Testis (tissue), 3 donors: Measurements from ENCODE around the gene AK9. TPM values are rescaled to one million over a fixed set of nuclear protein-coding genes. Genes with fewer than 3 reads are reported as not detected.

Experiments used
- DNase-seq: peaks from one replicate; pipeline ENCODE4 v3.0.0-alpha.2; 2019
- H3K27ac ChIP-seq, 2 donors: fragments of 200-600 bp; sonication (generic); one replicate each; pipeline ENCODE4 v1.5.1; 2019
- H3K27me3 ChIP-seq: fragments of 200-600 bp; sonication (generic); one replicate; pipeline ENCODE4 v1.5.1; 2019
- H3K36me3 ChIP-seq: fragments of 200-600 bp; sonication (generic); one replicate; pipeline ENCODE4 v1.5.1; 2017; ENCODE audit warnings: low read depth; ENCODE audit errors: missing control alignments
- H3K4me1 ChIP-seq: fragments of 200-600 bp; sonication (generic); one replicate; pipeline ENCODE4 v1.5.1; 2019
- H3K4me3 ChIP-seq, 2 donors: fragments of 200-600 bp; sonication (generic); one replicate each; pipeline ENCODE4 v1.5.1; 2017 to 2019
- H3K9me3 ChIP-seq: fragments of 200-600 bp; sonication (generic); one replicate; pipeline ENCODE4 v1.5.1; 2017
- POLR2A ChIP-seq: fragments of 450-650 bp; IDR thresholded peaks from one replicate; pipeline ENCODE4 v1.6.1; 2017; ENCODE audit warnings: antibody characterized with exemption, mild to moderate bottlenecking, moderate library complexity
- WGBS, 2 donors: methylation state at CpG; one replicate each; pipeline ENCODE4 v1.1.5; 2018; 5-methylcytosine and 5-hydroxymethylcytosine counted together
- intact Hi-C: fragments of 100-400 bp; cut with DNase I; formaldehyde crosslinking; loops from one replicate; pipeline ENCODE4 v1.15.1; 2023; ENCODE audit warnings: low total_unique reads
- polyA plus RNA-seq: library from polyadenylated mRNA; stranded (reverse); fragments of 350-450 nt; fragmentation: Illumina TruSeq; extraction: RNeasy Lipid Tissue Mini Kit (QIAGEN cat#74804); gene quantifications from one replicate; pipeline ENCODE4 v1.2.3, GENCODE V29; 2014; ENCODE audit warnings: low read depth, low replicate concordance; ENCODE audit not compliant: insufficient read depth
- total RNA-seq, 2 donors: library from RNA; depleted of rRNA; stranded (reverse); fragments of >200 nt; gene quantifications; one replicate each; pipeline ENCODE4 v1.2.3, GENCODE V29; 2016
- TF ChIP-seq, protein P1 (sequence below), 3 experiments: fragments of 450-650 bp in 2 of 3; fragments of 200-600 bp in 1 of 3; sonication (generic) in 1 of 3; IDR thresholded peaks; one replicate each; pipeline ENCODE4 v1.5.1; 2016 to 2019; ENCODE audit warnings: antibody characterized with exemption in 3 of 3, mild to moderate bottlenecking in 2 of 3, moderate library complexity in 1 of 3

AK9 gene
- total and polyA plus RNA-seq, 3 donors from 2014 or later, result 15.2 to 49.4 (median 33.6) TPM

DNA sequence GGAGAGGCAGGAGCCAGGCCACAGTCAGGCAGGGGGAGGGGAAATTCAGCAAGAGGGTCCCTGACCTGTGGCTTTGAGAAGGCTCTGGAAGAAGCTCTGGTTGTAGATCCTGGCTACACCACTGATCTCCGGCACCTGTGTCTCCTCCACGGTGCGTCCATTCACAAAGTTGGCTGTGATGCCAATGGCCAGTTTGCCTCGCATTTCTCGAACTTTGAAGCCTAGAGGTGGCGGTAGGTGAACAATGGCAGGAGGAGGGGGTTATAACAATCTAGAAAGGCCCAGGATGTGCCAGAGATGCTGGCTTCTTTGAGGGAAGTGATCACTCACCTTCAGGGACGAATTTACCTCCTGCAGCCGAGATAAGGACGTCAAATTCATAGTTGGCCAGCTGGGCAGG, 238.8 kb downstream of the AK9 start:
- no peaks in the 10 kb centered on the region for H3K27me3 ChIP-seq
- H3K36me3 ChIP-seq, result no peaks in the 10 kb centered on the region
- H3K4me1 ChIP-seq, result peaks cover 12% of the 10 kb centered on the region
- TF ChIP-seq POLR2A, result no peak
- TF ChIP-seq, protein P1, sequence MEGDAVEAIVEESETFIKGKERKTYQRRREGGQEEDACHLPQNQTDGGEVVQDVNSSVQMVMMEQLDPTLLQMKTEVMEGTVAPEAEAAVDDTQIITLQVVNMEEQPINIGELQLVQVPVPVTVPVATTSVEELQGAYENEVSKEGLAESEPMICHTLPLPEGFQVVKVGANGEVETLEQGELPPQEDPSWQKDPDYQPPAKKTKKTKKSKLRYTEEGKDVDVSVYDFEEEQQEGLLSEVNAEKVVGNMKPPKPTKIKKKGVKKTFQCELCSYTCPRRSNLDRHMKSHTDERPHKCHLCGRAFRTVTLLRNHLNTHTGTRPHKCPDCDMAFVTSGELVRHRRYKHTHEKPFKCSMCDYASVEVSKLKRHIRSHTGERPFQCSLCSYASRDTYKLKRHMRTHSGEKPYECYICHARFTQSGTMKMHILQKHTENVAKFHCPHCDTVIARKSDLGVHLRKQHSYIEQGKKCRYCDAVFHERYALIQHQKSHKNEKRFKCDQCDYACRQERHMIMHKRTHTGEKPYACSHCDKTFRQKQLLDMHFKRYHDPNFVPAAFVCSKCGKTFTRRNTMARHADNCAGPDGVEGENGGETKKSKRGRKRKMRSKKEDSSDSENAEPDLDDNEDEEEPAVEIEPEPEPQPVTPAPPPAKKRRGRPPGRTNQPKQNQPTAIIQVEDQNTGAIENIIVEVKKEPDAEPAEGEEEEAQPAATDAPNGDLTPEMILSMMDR (IDR thresholded peaks at IDR 0.05), result no peak
- no peak overlapping the region for H3K27ac ChIP-seq
- intact Hi-C loops, result no loop called here
- H3K9me3 ChIP-seq, result no peaks in the 10 kb centered on the region
- WGBS, 2 donors, result 93 to 95% methylated on average over 9 of the region's 9 CpGs
- no peak overlapping the region for H3K4me3 ChIP-seq
- no peak for DNase-seq

DNA sequence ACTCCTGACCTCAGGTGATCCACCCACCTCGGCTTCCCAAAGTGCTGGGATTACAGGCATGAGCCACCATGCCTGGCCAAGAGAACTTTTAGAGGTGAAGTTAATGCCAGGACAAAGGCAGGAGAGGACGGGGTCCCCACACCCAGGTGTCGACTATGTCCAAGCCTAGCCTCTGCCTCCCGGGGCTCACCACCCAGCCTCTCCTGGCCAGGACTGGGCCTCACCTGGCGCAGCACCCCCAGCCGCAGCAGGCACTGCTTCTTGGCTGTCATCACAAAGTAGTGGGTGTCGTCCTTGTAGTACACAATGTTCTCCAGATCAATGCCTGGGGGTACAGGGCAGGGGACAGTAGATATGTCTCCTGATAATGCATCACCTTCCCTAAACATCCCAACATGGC, 239.6 kb downstream of the AK9 start:
- 95 to 96% methylated on average over 7 of the region's 7 CpGs for WGBS, 2 donors
- DNase-seq, result no peak
- no peaks in the 10 kb centered on the region for H3K9me3 ChIP-seq
- TF ChIP-seq, protein P1 (IDR thresholded peaks at IDR 0.05), result no peak
- TF ChIP-seq POLR2A, result no peak
- H3K27me3 ChIP-seq, result no peaks in the 10 kb centered on the region
- H3K36me3 ChIP-seq, result no peaks in the 10 kb centered on the region
- no peak overlapping the region for H3K4me3 ChIP-seq
- intact Hi-C loops, result no loop called here
- peaks cover 11% of the 10 kb centered on the region for H3K4me1 ChIP-seq
- H3K27ac ChIP-seq, result no peak overlapping the region

DNA sequence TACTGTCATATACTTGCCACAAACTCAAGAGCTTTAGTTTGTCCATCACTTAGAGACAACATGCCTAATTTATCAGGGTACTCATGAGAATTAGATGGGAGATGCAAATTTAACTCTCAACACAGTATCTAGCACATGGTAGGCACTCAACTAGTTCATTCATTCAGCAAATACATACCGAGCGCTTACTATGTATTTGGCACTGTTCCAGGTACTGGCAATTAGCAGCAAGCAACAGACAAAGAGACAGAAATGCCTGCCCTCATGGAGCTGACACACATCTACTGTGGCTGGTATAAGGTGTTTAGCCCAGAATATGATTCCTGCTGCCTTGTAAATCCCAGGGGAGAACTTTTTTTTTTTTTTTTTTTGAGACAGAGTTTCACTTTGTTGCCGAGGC, 240.2 kb downstream of the AK9 start:
- no peak overlapping the region for H3K4me3 ChIP-seq
- H3K27ac ChIP-seq, result no peak overlapping the region
- 76 to 85% methylated on average over 3 of the region's 3 CpGs for WGBS, 2 donors
- TF ChIP-seq, protein P1 (IDR thresholded peaks at IDR 0.05), result no peak
- no peak for TF ChIP-seq POLR2A
- H3K4me1 ChIP-seq, result peaks cover 11% of the 10 kb centered on the region
- intact Hi-C loops, result no loop called here
- no peaks in the 10 kb centered on the region for H3K36me3 ChIP-seq
- no peaks in the 10 kb centered on the region for H3K9me3 ChIP-seq
- DNase-seq, result no peak
- no peaks in the 10 kb centered on the region for H3K27me3 ChIP-seq

DNA sequence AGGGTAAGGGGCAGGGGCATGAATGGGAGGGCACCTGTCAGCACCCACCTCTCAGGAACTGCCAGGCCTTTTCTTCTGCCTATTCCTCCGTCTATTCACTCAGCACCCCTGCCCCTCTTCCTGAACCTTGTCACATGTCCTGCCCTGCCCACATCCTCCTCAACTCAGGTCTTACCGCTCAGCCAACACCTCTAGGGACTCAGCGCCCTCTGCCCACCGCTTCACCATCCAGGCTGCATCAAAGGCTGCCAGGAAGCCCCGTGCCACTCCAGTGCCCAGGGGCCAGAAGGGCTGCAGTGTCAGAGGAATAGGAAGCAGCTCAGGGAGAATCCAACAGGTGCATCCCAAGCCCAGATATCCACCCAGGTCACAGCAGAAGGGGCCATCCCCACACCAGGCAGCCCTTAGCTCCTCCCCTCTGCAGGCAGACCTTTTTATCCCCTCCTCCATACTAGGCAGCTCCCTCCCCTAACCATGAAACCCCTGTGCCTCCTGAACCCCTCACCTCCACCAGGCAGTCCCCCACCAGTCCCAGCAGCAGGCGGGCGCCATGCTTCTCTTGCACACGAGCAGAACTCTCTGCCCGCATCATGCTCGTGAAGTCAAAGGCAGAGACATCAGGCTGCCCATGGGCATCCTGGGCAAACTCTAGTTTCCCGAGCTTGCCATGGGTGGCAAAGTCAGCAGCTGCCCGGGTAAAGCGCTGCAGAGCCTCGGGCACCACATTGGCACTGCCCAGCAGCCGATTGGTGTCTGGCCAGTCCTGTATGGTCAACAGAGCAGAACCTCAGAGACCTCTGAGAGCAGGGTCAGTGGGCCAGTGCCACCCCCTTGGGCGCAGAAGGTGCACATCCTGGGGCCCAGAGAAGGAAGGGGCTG, 241.0 kb downstream of the AK9 start:
- Histone ChIP-seq H3K4me1 (peaks cover 11% of the 10 kb centered on the region), H3K4me3 (no peak overlapping the region), H3K36me3 (no peaks in the 10 kb centered on the region), H3K27me3 (no peaks in the 10 kb centered on the region), H3K27ac (no peak overlapping the region), H3K9me3 (no peaks in the 10 kb centered on the region)
- no peak for TF ChIP-seq POLR2A
- TF ChIP-seq, protein P1 (IDR thresholded peaks at IDR 0.05), result no peak
- intact Hi-C loops, result no loop called here
- WGBS, 2 donors, result 93 to 94% methylated on average over 10 to 16 of the region's 16 CpGs
- no peak for DNase-seq
